GM18526 (cell line): ENCODE results near the gene RD3L.

Experiments used
- POLR2A ChIP-seq: IDR thresholded peaks from 3 replicates; pipeline ENCODE4 v1.6.1; 2011; ENCODE audit not compliant: insufficient read length; ENCODE audit errors: extremely low read depth

The RD3L gene

GRCh38 chr14:103941973-103942736 lies at the start of gene RD3L:
Gene RD3L (minus strand): TSS chr14:103942529. CDS start chr14:103941695, 834 bp downstream.
- TF ChIP-seq POLR2A = no peak

- no peak for TF ChIP-seq POLR2A
Observed at GRCh38 chr14:103989964-103990363, 47.6 kb upstream of the RD3L start.

- no peak for TF ChIP-seq POLR2A
Observed at GRCh38 chr14:103989034-103989433, 46.7 kb upstream of the RD3L start.

- TF ChIP-seq POLR2A = no peak
Observed at GRCh38 chr14:103984196-103984595, 41.9 kb upstream of the RD3L start.

GRCh38 chr14:103974575-103974974 lies 32.2 kb upstream of the RD3L start:
- no peak for TF ChIP-seq POLR2A

GRCh38 chr14:103973354-103973753 lies 31.0 kb upstream of the RD3L start:
- no peak for TF ChIP-seq POLR2A

- TF ChIP-seq POLR2A = no peak
Observed at GRCh38 chr14:103969961-103970360, 27.6 kb upstream of the RD3L start.

- TF ChIP-seq POLR2A = no peak
Observed at GRCh38 chr14:103966631-103967030, 24.3 kb upstream of the RD3L start.

- no peak for TF ChIP-seq POLR2A
Observed at GRCh38 chr14:103961928-103962578, 19.7 kb upstream of the RD3L start.

GRCh38 chr14:103960457-103961055 lies 18.2 kb upstream of the RD3L start:
- TF ChIP-seq POLR2A = no peak

- TF ChIP-seq POLR2A = no peak
Observed at GRCh38 chr14:103949131-103949790, 6.9 kb upstream of the RD3L start.

GRCh38 chr14:103948442-103948841 lies 6.1 kb upstream of the RD3L start:
- no peak for TF ChIP-seq POLR2A

GRCh38 chr14:103946975-103947374 lies 4.6 kb upstream of the RD3L start:
- no peak for TF ChIP-seq POLR2A

- TF ChIP-seq POLR2A = no peak
Observed at GRCh38 chr14:103943673-103944072, 1.3 kb upstream of the RD3L start.

- TF ChIP-seq POLR2A = no peak
Observed at GRCh38 chr14:103941462-103941861, 867 bp downstream of the RD3L start.

GRCh38 chr14:103935102-103935501 lies 7.2 kb downstream of the RD3L start:
- no peak for TF ChIP-seq POLR2A

GRCh38 chr14:103932791-103933490 lies 9.4 kb downstream of the RD3L start:
- no peak for TF ChIP-seq POLR2A
